Measurements from ENCODE around the gene PPFIA2.

The PPFIA2 gene

DNA sequence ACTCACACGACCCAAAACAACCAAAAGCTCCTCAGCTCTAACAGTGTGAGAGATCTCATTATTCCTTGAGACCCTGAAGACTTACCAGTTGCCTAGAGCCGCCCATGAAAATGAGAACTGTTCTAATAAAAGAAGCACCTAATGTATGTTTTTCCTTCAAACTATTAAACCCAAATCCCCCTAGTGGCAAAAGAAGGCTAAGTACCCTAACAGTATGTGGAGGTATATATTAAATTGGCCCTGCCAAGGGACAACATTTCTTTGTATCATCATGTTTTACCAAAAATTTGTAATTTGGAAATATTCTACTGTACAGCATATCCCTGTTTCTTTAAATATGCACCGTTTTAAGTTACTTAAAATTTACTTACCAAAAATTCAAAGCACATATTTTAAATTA is 38.0 kb upstream of the PPFIA2 start:
- TF ChIP-seq TAF1 (IDR thresholded peaks at IDR 0.05; ENCODE audit: low read depth) (no peak), FOXM1 (IDR thresholded peaks at IDR 0.05; ENCODE audit: borderline replicate concordance, low read depth) (no peak), RAD21 (IDR thresholded peaks at IDR 0.05; ENCODE audit: low read depth) (peak; percentile 42)

DNA sequence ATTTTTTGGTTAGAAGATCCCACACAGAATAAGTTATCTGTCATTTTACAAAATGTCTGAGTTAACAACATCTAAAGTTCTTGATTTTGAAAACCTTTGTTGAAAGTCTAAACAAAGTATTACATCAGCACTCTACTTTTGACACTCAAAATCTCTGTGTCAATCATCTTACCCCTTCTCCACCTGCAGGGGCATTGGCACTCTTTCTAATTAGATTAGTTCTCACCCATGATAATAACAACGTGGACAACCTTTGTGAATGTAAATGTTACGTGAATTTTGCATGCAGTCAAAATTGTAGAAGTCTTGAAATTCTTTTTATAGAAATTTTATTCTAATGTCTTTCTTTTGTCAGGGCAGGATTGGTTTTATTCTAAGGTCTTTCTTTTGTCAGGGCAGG is 33.5 kb upstream of the PPFIA2 start:
- TF ChIP-seq TAF1 (IDR thresholded peaks at IDR 0.05; ENCODE audit: low read depth) (no peak), EP300 (IDR thresholded peaks at IDR 0.05; ENCODE audit: borderline replicate concordance) (no peak), ZBTB7A (IDR thresholded peaks at IDR 0.05; ENCODE audit: low read depth) (no peak), NFIC (IDR thresholded peaks at IDR 0.05) (no peak), TEAD4 (IDR thresholded peaks at IDR 0.05) (no peak), CEBPB (IDR thresholded peaks at IDR 0.05) (no peak), CREB1 (IDR thresholded peaks at IDR 0.05; ENCODE audit: low read depth) (no peak), RAD21 (IDR thresholded peaks at IDR 0.05; ENCODE audit: low read depth) (no peak), FOXM1 (IDR thresholded peaks at IDR 0.05; ENCODE audit: borderline replicate concordance, low read depth) (no peak), EGR1 (IDR thresholded peaks at IDR 0.05) (no peak)
- TF ChIP-seq, protein P1, sequence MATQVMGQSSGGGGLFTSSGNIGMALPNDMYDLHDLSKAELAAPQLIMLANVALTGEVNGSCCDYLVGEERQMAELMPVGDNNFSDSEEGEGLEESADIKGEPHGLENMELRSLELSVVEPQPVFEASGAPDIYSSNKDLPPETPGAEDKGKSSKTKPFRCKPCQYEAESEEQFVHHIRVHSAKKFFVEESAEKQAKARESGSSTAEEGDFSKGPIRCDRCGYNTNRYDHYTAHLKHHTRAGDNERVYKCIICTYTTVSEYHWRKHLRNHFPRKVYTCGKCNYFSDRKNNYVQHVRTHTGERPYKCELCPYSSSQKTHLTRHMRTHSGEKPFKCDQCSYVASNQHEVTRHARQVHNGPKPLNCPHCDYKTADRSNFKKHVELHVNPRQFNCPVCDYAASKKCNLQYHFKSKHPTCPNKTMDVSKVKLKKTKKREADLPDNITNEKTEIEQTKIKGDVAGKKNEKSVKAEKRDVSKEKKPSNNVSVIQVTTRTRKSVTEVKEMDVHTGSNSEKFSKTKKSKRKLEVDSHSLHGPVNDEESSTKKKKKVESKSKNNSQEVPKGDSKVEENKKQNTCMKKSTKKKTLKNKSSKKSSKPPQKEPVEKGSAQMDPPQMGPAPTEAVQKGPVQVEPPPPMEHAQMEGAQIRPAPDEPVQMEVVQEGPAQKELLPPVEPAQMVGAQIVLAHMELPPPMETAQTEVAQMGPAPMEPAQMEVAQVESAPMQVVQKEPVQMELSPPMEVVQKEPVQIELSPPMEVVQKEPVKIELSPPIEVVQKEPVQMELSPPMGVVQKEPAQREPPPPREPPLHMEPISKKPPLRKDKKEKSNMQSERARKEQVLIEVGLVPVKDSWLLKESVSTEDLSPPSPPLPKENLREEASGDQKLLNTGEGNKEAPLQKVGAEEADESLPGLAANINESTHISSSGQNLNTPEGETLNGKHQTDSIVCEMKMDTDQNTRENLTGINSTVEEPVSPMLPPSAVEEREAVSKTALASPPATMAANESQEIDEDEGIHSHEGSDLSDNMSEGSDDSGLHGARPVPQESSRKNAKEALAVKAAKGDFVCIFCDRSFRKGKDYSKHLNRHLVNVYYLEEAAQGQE (IDR thresholded peaks at IDR 0.05; ENCODE audit: low read depth): no peak
- TF ChIP-seq, protein P2, sequence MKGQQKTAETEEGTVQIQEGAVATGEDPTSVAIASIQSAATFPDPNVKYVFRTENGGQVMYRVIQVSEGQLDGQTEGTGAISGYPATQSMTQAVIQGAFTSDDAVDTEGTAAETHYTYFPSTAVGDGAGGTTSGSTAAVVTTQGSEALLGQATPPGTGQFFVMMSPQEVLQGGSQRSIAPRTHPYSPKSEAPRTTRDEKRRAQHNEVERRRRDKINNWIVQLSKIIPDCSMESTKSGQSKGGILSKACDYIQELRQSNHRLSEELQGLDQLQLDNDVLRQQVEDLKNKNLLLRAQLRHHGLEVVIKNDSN (IDR thresholded peaks at IDR 0.05): no peak

DNA sequence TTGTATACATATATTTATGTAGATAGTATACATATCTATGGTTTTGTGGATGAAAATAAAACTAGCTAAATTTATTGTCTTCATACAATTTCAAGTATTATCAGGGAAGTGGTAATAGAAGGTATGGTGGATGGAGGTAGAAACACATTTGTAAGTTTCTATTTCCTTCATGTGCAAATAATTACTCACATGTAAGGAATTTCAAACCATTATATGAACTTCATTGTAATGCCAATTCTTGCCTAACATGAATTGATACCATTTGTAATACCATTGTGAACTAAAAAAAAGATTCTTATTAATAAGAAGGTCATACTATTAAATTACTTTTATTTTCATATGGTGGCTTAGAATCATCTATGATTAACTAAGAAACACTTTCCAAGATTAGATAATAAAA is 20.1 kb upstream of the PPFIA2 start:
- TF ChIP-seq TEAD4 (IDR thresholded peaks at IDR 0.05) (no peak), ZBTB7A (IDR thresholded peaks at IDR 0.05; ENCODE audit: low read depth) (no peak), TCF12 (IDR thresholded peaks at IDR 0.05; ENCODE audit: low read depth) (no peak), YY1 (IDR thresholded peaks at IDR 0.05; ENCODE audit: low read depth) (no peak), FOXM1 (IDR thresholded peaks at IDR 0.05; ENCODE audit: borderline replicate concordance, low read depth) (no peak), EGR1 (IDR thresholded peaks at IDR 0.05) (no peak), RAD21 (IDR thresholded peaks at IDR 0.05; ENCODE audit: low read depth) (no peak), NFIC (IDR thresholded peaks at IDR 0.05) (no peak), CEBPB (IDR thresholded peaks at IDR 0.05) (no peak)
- TF ChIP-seq, protein P2 (IDR thresholded peaks at IDR 0.05): no peak
- TF ChIP-seq, protein P1 (IDR thresholded peaks at IDR 0.05; ENCODE audit: low read depth): no peak
- TF ChIP-seq, protein P3, sequence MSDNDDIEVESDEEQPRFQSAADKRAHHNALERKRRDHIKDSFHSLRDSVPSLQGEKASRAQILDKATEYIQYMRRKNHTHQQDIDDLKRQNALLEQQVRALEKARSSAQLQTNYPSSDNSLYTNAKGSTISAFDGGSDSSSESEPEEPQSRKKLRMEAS (IDR thresholded peaks at IDR 0.05): no peak

DNA sequence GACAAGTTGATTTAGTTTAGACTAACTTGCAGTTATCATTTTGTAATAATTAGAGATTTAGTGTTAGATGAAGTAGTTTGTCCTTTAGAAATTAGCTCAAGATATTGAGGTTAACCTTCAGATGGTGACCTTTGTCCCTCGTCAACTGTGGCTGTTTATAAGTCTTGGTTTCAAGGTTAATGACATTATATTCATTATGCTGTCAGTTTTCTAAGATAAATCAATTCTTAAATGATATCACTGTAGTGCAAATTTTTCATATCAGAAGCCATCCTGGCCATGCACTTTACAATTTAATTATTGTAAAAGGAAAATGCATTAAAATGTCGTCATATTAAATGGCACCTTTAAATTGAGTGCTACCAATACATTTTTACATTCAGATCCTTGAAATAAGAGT is 19.6 kb upstream of the PPFIA2 start:
- no peak for TF ChIP-seq EP300 (IDR thresholded peaks at IDR 0.05; ENCODE audit: borderline replicate concordance)
- no peak for TF ChIP-seq FOXM1 (IDR thresholded peaks at IDR 0.05; ENCODE audit: borderline replicate concordance, low read depth)
- no peak for TF ChIP-seq YY1 (IDR thresholded peaks at IDR 0.05; ENCODE audit: low read depth)
- no peak for TF ChIP-seq TEAD4 (IDR thresholded peaks at IDR 0.05)
- TF ChIP-seq RAD21 (IDR thresholded peaks at IDR 0.05; ENCODE audit: low read depth): no peak
- TF ChIP-seq, protein P1 (IDR thresholded peaks at IDR 0.05; ENCODE audit: low read depth): no peak
- no peak for TF ChIP-seq EGR1 (IDR thresholded peaks at IDR 0.05)
- TF ChIP-seq TAF1 (IDR thresholded peaks at IDR 0.05; ENCODE audit: low read depth): no peak
- no peak for TF ChIP-seq NFIC (IDR thresholded peaks at IDR 0.05)
- TF ChIP-seq ZBTB7A (IDR thresholded peaks at IDR 0.05; ENCODE audit: low read depth): no peak

DNA sequence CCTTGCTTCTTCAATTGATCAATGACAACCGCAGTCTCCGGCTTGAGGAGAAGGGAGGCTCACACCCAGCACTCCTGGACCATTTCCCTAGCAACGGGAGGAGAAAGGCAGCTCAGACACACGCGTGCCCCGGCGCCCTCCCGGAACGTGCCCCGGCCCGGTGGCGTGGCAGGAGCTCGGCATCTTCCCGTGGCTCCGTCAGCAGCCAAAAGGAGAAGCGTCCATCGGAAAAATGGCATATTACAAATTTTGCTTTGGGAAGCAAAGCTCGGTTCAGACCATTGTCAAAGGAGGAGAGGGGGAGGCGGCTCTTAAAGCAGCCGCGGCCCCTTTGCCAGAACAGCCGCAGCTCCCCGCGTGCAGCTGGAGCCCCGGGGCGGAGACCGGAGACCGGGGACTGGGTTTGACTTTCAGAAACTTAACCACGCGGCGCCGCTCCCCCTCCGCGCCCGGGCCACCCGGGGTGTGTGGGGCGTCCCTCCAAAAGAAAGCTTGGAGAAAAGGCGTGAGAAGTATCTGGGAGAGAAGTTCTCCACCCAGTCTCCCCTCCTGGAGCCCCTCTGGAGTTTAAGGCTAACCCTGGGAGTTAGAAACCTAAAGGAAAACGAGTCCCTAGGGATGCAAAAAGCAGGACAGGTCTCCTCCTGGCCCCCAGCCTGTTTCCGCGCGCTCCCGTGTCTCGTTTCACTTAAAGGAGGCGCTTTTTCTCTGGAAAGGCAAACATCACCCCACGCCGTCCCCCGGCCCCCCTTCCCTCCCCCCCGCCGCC is 545 bp downstream of the PPFIA2 start:
- no peak for TF ChIP-seq NFIC (IDR thresholded peaks at IDR 0.05)
- TF ChIP-seq CREB1 (IDR thresholded peaks at IDR 0.05; ENCODE audit: low read depth): no peak
- TF ChIP-seq EGR1 (IDR thresholded peaks at IDR 0.05): no peak
- TF ChIP-seq, protein P3 (IDR thresholded peaks at IDR 0.05): peak; percentile 36; the same call in 1 of the 2 replicates
- no peak for TF ChIP-seq TEAD4 (IDR thresholded peaks at IDR 0.05)
